ENCODE data around the gene USP48.

The USP48 gene

DNA sequence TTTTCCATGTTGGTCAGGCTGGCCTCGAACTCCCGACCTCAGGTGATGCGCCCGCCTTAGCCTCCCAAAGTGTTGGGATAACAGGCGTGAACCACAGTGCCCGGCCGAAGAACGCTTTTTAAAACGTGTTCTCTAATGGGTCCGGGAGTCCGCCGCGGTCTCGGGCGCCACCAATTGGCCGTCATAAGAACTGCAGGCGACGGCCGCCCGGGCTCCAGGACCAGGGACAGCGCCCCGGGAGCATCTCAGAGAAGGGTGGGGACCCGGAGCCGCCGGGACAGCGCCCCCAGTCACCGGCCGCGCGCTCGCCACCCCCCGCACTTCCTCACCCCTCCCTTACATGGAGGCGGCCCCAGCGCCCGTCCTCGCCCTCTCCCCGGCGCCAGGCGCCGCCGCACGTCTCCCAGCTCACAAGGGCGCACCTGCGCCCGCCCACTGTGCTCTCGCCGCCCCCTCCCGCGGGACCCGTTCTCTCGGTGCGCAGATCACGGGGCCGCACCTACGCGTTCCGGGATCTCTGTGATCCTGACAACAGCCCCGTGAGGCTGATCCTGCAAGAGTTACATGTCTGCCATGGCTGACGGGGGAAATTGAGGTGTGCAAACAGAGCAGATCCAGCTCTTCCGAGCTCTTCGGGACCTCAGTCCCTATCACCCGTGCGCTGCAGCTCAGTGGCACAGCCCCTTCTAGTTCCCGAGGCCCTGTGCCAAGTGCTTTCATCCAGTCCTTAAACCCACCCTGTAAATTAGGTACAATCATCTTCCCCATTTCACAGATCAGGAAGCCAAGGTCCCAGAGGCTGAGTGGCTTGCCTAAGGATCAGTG is 123.6 kb downstream of the USP48 start (continued):
- TF ChIP-seq HOXC10 (CRISPR knock-in tag; IDR thresholded peaks at IDR 0.05) (0 out of 2 replicates have a peak, but pooled peaks have one; percentile 56), ZNF23 (tag by site-specific recombination; IDR thresholded peaks at IDR 0.05; ENCODE audit: borderline replicate concordance) (no peak), ZNF157 (tag by site-specific recombination; IDR thresholded peaks at IDR 0.05) (no peak), ZNF16 (tag by site-specific recombination; IDR thresholded peaks at IDR 0.05; ENCODE audit: low read depth) (no peak), ZNF544 (tag by site-specific recombination; IDR thresholded peaks at IDR 0.05) (no peak), ZNF664 (tag by site-specific recombination; IDR thresholded peaks at IDR 0.05) (no peak), ZNF561 (tag by site-specific recombination; IDR thresholded peaks at IDR 0.05; ENCODE audit: borderline replicate concordance) (peak; percentile 88; the same call in 1 of the 2 replicates), PRDM1 (tag by site-specific recombination; IDR thresholded peaks at IDR 0.05) (no peak), ZSCAN16 (tag by site-specific recombination; IDR thresholded peaks at IDR 0.05) (0 out of 2 replicates have a peak, but pooled peaks have one; percentile 43), ZNF174 (tag by site-specific recombination; IDR thresholded peaks at IDR 0.05) (no peak)
- TF ChIP-seq, protein P1, sequence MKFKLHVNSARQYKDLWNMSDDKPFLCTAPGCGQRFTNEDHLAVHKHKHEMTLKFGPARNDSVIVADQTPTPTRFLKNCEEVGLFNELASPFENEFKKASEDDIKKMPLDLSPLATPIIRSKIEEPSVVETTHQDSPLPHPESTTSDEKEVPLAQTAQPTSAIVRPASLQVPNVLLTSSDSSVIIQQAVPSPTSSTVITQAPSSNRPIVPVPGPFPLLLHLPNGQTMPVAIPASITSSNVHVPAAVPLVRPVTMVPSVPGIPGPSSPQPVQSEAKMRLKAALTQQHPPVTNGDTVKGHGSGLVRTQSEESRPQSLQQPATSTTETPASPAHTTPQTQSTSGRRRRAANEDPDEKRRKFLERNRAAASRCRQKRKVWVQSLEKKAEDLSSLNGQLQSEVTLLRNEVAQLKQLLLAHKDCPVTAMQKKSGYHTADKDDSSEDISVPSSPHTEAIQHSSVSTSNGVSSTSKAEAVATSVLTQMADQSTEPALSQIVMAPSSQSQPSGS (tag by site-specific recombination; IDR thresholded peaks at IDR 0.05; ENCODE audit: low read depth): no peak
- TF ChIP-seq, protein P2, sequence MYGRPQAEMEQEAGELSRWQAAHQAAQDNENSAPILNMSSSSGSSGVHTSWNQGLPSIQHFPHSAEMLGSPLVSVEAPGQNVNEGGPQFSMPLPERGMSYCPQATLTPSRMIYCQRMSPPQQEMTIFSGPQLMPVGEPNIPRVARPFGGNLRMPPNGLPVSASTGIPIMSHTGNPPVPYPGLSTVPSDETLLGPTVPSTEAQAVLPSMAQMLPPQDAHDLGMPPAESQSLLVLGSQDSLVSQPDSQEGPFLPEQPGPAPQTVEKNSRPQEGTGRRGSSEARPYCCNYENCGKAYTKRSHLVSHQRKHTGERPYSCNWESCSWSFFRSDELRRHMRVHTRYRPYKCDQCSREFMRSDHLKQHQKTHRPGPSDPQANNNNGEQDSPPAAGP (tag by site-specific recombination; IDR thresholded peaks at IDR 0.05): peak; percentile 97

DNA sequence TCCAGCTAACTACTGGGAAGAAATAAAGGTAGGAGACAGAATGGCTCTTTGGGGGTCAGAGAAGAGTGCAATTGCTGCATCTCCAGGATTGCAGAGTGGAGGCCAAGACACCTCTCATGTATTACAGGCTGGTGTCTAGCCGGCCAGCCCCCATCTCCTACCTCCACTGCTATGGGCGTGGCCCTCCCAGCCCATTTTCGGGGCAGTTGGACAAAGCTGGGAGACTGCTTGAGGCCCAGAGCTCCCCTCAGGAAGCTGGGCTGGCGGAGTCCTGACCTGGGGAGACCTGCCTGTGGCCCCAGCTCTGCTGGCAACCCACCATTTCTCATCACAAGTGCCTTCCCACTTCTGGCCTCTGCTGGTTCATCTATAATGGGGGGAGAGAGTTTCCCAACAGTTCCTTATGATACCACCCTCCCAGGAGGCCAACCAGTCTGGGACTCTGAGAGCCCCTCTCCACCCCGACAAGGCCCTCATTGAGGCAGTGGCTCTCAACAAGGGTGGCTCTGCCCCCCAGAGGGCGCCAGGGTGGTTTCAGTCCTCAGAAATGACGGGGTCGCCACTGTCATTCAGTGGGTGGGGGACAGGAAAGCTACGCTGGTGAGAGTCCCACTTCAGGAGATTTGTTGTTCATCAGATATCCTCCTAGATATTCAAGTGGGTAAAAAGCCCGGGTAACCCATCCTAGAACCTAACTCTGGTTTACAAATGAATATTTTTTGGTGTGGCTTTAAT is 125.3 kb downstream of the USP48 start:
- TF ChIP-seq ZNF248 (tag by site-specific recombination; IDR thresholded peaks at IDR 0.05) (no peak), KLF1 (tag by site-specific recombination; IDR thresholded peaks at IDR 0.05) (no peak), ZEB2 (tag by site-specific recombination; IDR thresholded peaks at IDR 0.05) (no peak), ZNF623 (tag by site-specific recombination; IDR thresholded peaks at IDR 0.05) (no peak), ZNF560 (tag by site-specific recombination; IDR thresholded peaks at IDR 0.05; ENCODE audit: borderline replicate concordance) (no peak), HOXD13 (CRISPR knock-in tag; IDR thresholded peaks at IDR 0.05; ENCODE audit: borderline replicate concordance) (no peak)
- TF ChIP-seq, protein P3, sequence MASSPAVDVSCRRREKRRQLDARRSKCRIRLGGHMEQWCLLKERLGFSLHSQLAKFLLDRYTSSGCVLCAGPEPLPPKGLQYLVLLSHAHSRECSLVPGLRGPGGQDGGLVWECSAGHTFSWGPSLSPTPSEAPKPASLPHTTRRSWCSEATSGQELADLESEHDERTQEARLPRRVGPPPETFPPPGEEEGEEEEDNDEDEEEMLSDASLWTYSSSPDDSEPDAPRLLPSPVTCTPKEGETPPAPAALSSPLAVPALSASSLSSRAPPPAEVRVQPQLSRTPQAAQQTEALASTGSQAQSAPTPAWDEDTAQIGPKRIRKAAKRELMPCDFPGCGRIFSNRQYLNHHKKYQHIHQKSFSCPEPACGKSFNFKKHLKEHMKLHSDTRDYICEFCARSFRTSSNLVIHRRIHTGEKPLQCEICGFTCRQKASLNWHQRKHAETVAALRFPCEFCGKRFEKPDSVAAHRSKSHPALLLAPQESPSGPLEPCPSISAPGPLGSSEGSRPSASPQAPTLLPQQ (tag by site-specific recombination; IDR thresholded peaks at IDR 0.05): no peak
- H3K4me3 ChIP-seq (ENCODE audit: low read depth, low read length): no peak overlapping the region
- ChIA-PET CTCF (interaction anchor here (0.6 to 2.1 kb wide), 7 partner anchors 32 to 532 kb away, joined by 3 to 13 read pairs (median 3); partner anchors contain the start of gene ALPL), POLR2A (no interaction called here)
- H3K4me1 ChIP-seq (ENCODE audit: control insufficient read depth, insufficient read depth, low read length): no peaks in the 10 kb centered on the region
- H3K27ac ChIP-seq (ENCODE audit: extremely low read depth, low read depth, low read length): no peak overlapping the region
- no peaks in the 10 kb centered on the region for H3K36me3 ChIP-seq (ENCODE audit: control insufficient read depth in 2 of 2, insufficient read depth in 1 of 2, low read length in 2 of 2)
- H3K9me3 ChIP-seq (ENCODE audit: control insufficient read depth, insufficient read depth, low read depth, low read length): no peaks in the 10 kb centered on the region
